GM19324 (cell line): ENCODE results near the gene NOSTRIN.
"Not testable (repeated sequence)": the region's sequence is repeated elsewhere in the genome, so short reads cannot be mapped to it uniquely, and the experiment has no call there.

Experiments used
- ATAC-seq: cut with Tn5 transposase; IDR thresholded peaks from one replicate; pipeline ENCODE4 v1.9.1; 2021; ENCODE audit warnings: mild to moderate bottlenecking, moderate library complexity; ENCODE audit not compliant: unreplicated experiment, low FRiP score

The NOSTRIN gene

GRCh38 chr2:168789776-168790175, 12.7 kb upstream of the NOSTRIN start:
- no peak for ATAC-seq

GRCh38 chr2:168790226-168790902, 12.1 kb upstream of the NOSTRIN start:
- no peak for ATAC-seq

GRCh38 chr2:168791140-168791539, 11.3 kb upstream of the NOSTRIN start:
- ATAC-seq: not testable (repeated sequence)

- no peak for ATAC-seq
Observed at GRCh38 chr2:168793596-168793995, 8.8 kb upstream of the NOSTRIN start.

- no peak for ATAC-seq
Observed at GRCh38 chr2:168794968-168795367, 7.5 kb upstream of the NOSTRIN start.

GRCh38 chr2:168796090-168796577, 6.3 kb upstream of the NOSTRIN start:
- no peak for ATAC-seq

- no peak for ATAC-seq
Observed at GRCh38 chr2:168796583-168797285, 5.7 kb upstream of the NOSTRIN start.

- ATAC-seq: no peak
Observed at GRCh38 chr2:168797286-168797655, 5.2 kb upstream of the NOSTRIN start.

GRCh38 chr2:168798076-168798887, 4.2 kb upstream of the NOSTRIN start:
- no peak for ATAC-seq

- ATAC-seq: no peak
Observed at GRCh38 chr2:168798888-168799410, 3.5 kb upstream of the NOSTRIN start.

GRCh38 chr2:168801471-168801870, 966 bp upstream of the NOSTRIN start:
- ATAC-seq: no peak

- no peak for ATAC-seq
Observed at GRCh38 chr2:168802859-168803725, 655 bp downstream of the NOSTRIN start.

GRCh38 chr2:168804214-168804613, 1.8 kb downstream of the NOSTRIN start:
- ATAC-seq: no peak

GRCh38 chr2:168805615-168806014, 3.2 kb downstream of the NOSTRIN start:
- ATAC-seq: no peak

- no peak for ATAC-seq
Observed at GRCh38 chr2:168809537-168809936, 7.1 kb downstream of the NOSTRIN start.

GRCh38 chr2:168810235-168810634, 7.8 kb downstream of the NOSTRIN start:
- ATAC-seq: no peak

GRCh38 chr2:168811696-168812095, 9.3 kb downstream of the NOSTRIN start:
- no peak for ATAC-seq

GRCh38 chr2:168814046-168814445, 11.6 kb downstream of the NOSTRIN start:
- no peak for ATAC-seq

- no peak for ATAC-seq
Observed at GRCh38 chr2:168814939-168815907, 12.8 kb downstream of the NOSTRIN start.
